Motor neuron (in vitro differentiated cells): ENCODE measurements around the gene SLCO3A1. TPM values are rescaled to one million over a fixed set of nuclear protein-coding genes. Genes with fewer than 3 reads are reported as not detected.
A peak's percentile ranks its signal among the peaks of the same experiment; 100 is the strongest.

Experiments used
- ATAC-seq, 8 experiments: fragments of 200-7000 bp; cut with Tn5 transposase; replicated peaks in 6 of 8; 2 replicates each; pipeline ENCODE4 v1.8.0; 2021; ENCODE audit warnings: mild to moderate bottlenecking in 8 of 8, moderate library complexity in 8 of 8
- H3K27ac ChIP-seq, 2 donors: fragments of 250-450 bp; sonication (Bioruptor Pico); 2 replicates each; pipeline ENCODE4 v1.9.0; 2021; ENCODE audit warnings: antibody characterized with exemption in 2 of 2, mild to moderate bottlenecking in 2 of 2, moderate library complexity in 1 of 2
- H3K4me1 ChIP-seq, 2 donors: fragments of 250-450 bp; sonication (Bioruptor Pico); replicated peaks in 1 of 2; 2 replicates each; pipeline ENCODE4 v1.6.1; 2021; ENCODE audit warnings: antibody characterized with exemption in 2 of 2, mild to moderate bottlenecking in 2 of 2, moderate library complexity in 1 of 2
- H3K4me3 ChIP-seq, 5 donors: fragments of 250-450 bp; sonication (Bioruptor Pico); 2 replicates each; pipeline ENCODE4 v1.9.0; 2021; ENCODE audit warnings: antibody characterized with exemption in 5 of 5, mild to moderate bottlenecking in 5 of 5, moderate library complexity in 4 of 5
- WGBS, 10 experiments: fragments of 450-650 bp; shearing (Covaris generic); methylation state at CpG; one replicate each; pipeline ENCODE4 v1.0.0; 2022; 5-methylcytosine and 5-hydroxymethylcytosine counted together
- in situ Hi-C, 9 experiments: fragments of 400-800 bp; cut with MboI; loops; one replicate each; pipeline ENCODE4 v1.15.0; 2021; ENCODE audit warnings: low sequenced_read_pairs in 9 of 9, low pct_unique_long_range_greater_than_20kb in 2 of 9; ENCODE audit not compliant: unreplicated experiment in 9 of 9
- total RNA-seq, 8 experiments: library from RNA; unstranded; fragments of 300-600 nt; gene quantifications; 2 replicates each; pipeline versions ENCODE4 v1.2.3 to v1.2.4, GENCODE V29; 2022

The SLCO3A1 gene
- total RNA-seq, 8 experiments from 2014 or later = 2.2 to 19.6 (median 4.9) TPM

- Histone ChIP-seq H3K27ac (no peak overlapping the region), H3K4me3 (no peak overlapping the region), H3K4me1 (peaks cover 8 to 9% of the 10 kb centered on the region in 2 donors)
- 0 to 100% (median 93%) methylated on average over 1 to 3 of the region's 3 CpGs; no CpG with 5 or more reads in 2 of the 10 experiments for WGBS, 10 experiments
- no peak for ATAC-seq
- in situ Hi-C loops = loop anchor here in 3 of 9 experiments (25.0 kb wide), 1 partner anchor 537 kb away; no protein-coding TSS in a partner anchor
Observed at GRCh38 chr15:91849180-91849579, 4.3 kb upstream of the SLCO3A1 start.

GRCh38 chr15:91849749-91850161 is 3.8 kb upstream of the SLCO3A1 start:
- no peak for ATAC-seq
- in situ Hi-C loops = loop anchor here in 5 of 9 experiments (25.0 kb wide), 3 partner anchors 213 to 537 kb away; no protein-coding TSS in a partner anchor
- H3K27ac ChIP-seq = no peak overlapping the region
- WGBS, 10 experiments = 67 to 96% (median 83%) methylated on average over 1 to 6 of the region's 7 CpGs; no CpG with 5 or more reads in 4 of the 10 experiments
- no peak overlapping the region for H3K4me3 ChIP-seq
- H3K4me1 ChIP-seq = peaks cover 9% of the 10 kb centered on the region in 2 donors

GRCh38 chr15:91852741-91853510 is 582 bp upstream of the SLCO3A1 start:
- peaks cover 21 to 25% of the 10 kb centered on the region in 2 donors for H3K4me1 ChIP-seq
- H3K4me3 ChIP-seq = peak overlapping the region; percentile 55 to 94 (median 88)
- ATAC-seq = peak; percentile 70 to 86 (median 80)
- peak overlapping the region; percentile 62 to 78 for H3K27ac ChIP-seq
- in situ Hi-C loops = loop anchor here in 3 of 9 experiments (25.0 kb wide), 2 partner anchors 209 to 234 kb away; no protein-coding TSS in a partner anchor
- 0 to 5% (median 0%) methylated on average over 1 to 20 of the region's 70 CpGs; no CpG with 5 or more reads in 5 of the 10 experiments for WGBS, 10 experiments

GRCh38 chr15:91853948-91854638 is 585 bp downstream of the SLCO3A1 start:
- H3K4me3 ChIP-seq = peak overlapping the region; percentile 55 to 94 (median 88)
- H3K27ac ChIP-seq = peak overlapping the region; percentile 62 to 78
- WGBS, 10 experiments = 0 to 13% (median 2%) methylated on average over 2 to 10 of the region's 60 CpGs; no CpG with 5 or more reads in 5 of the 10 experiments
- peak; percentile 15 to 47 (median 30) for ATAC-seq
- H3K4me1 ChIP-seq = peaks cover 21 to 30% of the 10 kb centered on the region in 2 donors
- in situ Hi-C loops = loop anchor here in 3 of 9 experiments (25.0 kb wide), 2 partner anchors 208 to 233 kb away; no protein-coding TSS in a partner anchor

- Histone ChIP-seq H3K4me3 (peak overlapping the region; percentile 55 to 94 (median 88)), H3K4me1 (peaks cover 21 to 30% of the 10 kb centered on the region in 2 donors), H3K27ac (no peak overlapping the region)
- no peak for ATAC-seq
- in situ Hi-C loops = loop anchor here in 3 of 9 experiments (25.0 kb wide), 2 partner anchors 208 to 233 kb away; no protein-coding TSS in a partner anchor
- WGBS, 10 experiments = 20 to 100% (median 57%) methylated on average over 1 to 9 of the region's 12 CpGs; no CpG with 5 or more reads in 1 of the 10 experiments
Observed at GRCh38 chr15:91854639-91854990, 1.1 kb downstream of the SLCO3A1 start.

GRCh38 chr15:91855241-91855640 is 1.7 kb downstream of the SLCO3A1 start:
- H3K27ac ChIP-seq = no peak overlapping the region
- ATAC-seq = no peak
- H3K4me3 ChIP-seq = peak overlapping the region in 3 of 5 donors; percentile 55 to 89 (median 70)
- 20 to 100% (median 69%) methylated on average over 1 to 5 of the region's 6 CpGs; no CpG with 5 or more reads in 2 of the 10 experiments for WGBS, 10 experiments
- H3K4me1 ChIP-seq = peaks cover 21 to 30% of the 10 kb centered on the region in 2 donors
- in situ Hi-C loops = loop anchor here in 3 of 9 experiments (25.0 kb wide), 2 partner anchors 207 to 232 kb away; no protein-coding TSS in a partner anchor

- peak in 1 of 8 experiments; percentile 6 for ATAC-seq
- Histone ChIP-seq H3K4me3 (peak overlapping the region in 2 of 5 donors; percentile 55 to 70), H3K27ac (no peak overlapping the region), H3K4me1 (peaks cover 21 to 30% of the 10 kb centered on the region in 2 donors)
- 11 to 75% (median 50%) methylated on average over 1 to 11 of the region's 14 CpGs for WGBS, 10 experiments
- in situ Hi-C loops = loop anchor here in 3 of 9 experiments (25.0 kb wide), 2 partner anchors 206 to 231 kb away; no protein-coding TSS in a partner anchor
Observed at GRCh38 chr15:91855684-91856489, 2.4 kb downstream of the SLCO3A1 start.

GRCh38 chr15:91857224-91857585 is 3.7 kb downstream of the SLCO3A1 start:
- peaks cover 16 to 23% of the 10 kb centered on the region in 2 donors for H3K4me1 ChIP-seq
- in situ Hi-C loops = loop anchor here in 3 of 9 experiments (25.0 kb wide), 2 partner anchors 205 to 230 kb away; no protein-coding TSS in a partner anchor
- WGBS, 10 experiments = 20 to 94% (median 80%) methylated on average over 1 to 3 of the region's 3 CpGs; no CpG with 5 or more reads in 2 of the 10 experiments
- no peak for ATAC-seq
- no peak overlapping the region for H3K4me3 ChIP-seq
- H3K27ac ChIP-seq = no peak overlapping the region

- in situ Hi-C loops = loop anchor here in 3 of 9 experiments (25.0 kb wide), 2 partner anchors 205 to 230 kb away; no protein-coding TSS in a partner anchor
- H3K4me3 ChIP-seq = no peak overlapping the region
- no peak for ATAC-seq
- H3K4me1 ChIP-seq = peaks cover 13 to 21% of the 10 kb centered on the region in 2 donors
- no peak overlapping the region for H3K27ac ChIP-seq
- 53 to 88% (median 83%) methylated on average over 2 of the region's 2 CpGs; no CpG with 5 or more reads in 3 of the 10 experiments for WGBS, 10 experiments
Observed at GRCh38 chr15:91857772-91858171, 4.3 kb downstream of the SLCO3A1 start.

GRCh38 chr15:91860498-91860897 is 7.0 kb downstream of the SLCO3A1 start:
- 60 to 100% (median 86%) methylated on average over 1 to 4 of the region's 7 CpGs; no CpG with 5 or more reads in 5 of the 10 experiments for WGBS, 10 experiments
- in situ Hi-C loops = loop anchor here in 4 of 9 experiments (10.0 to 25.0 kb wide), 3 partner anchors 202 to 227 kb away; no protein-coding TSS in a partner anchor
- H3K27ac ChIP-seq = no peak overlapping the region

GRCh38 chr15:91861223-91861622 is 7.7 kb downstream of the SLCO3A1 start:
- no peak for ATAC-seq
- Histone ChIP-seq H3K4me3 (no peak overlapping the region), H3K27ac (no peak overlapping the region), H3K4me1 (peaks cover 11 to 26% of the 10 kb centered on the region in 2 donors)
- in situ Hi-C loops = loop anchor here in 4 of 9 experiments (10.0 to 25.0 kb wide), 3 partner anchors 201 to 226 kb away; no protein-coding TSS in a partner anchor
- 80 to 95% (median 91%) methylated on average over 1 to 6 of the region's 6 CpGs; no CpG with 5 or more reads in 3 of the 10 experiments for WGBS, 10 experiments

More at GRCh38 chr15:91860498-91860897, 7.0 kb downstream of the SLCO3A1 start:
- Histone ChIP-seq H3K4me3 (no peak overlapping the region), H3K4me1 (peaks cover 11 to 33% of the 10 kb centered on the region in 2 donors)
- ATAC-seq = no peak
